Ishikawa (cell line): Measurements from ENCODE around the gene GFM2.

Experiments used
- CEBPB ChIP-seq: IDR thresholded peaks from 2 replicates; pipeline ENCODE4 v1.6.1; 2012
- CREB1 ChIP-seq: IDR thresholded peaks from 2 replicates; pipeline ENCODE4 v1.6.1; 2012; ENCODE audit warnings: low read depth
- EGR1 ChIP-seq: IDR thresholded peaks from 2 replicates; pipeline ENCODE4 v1.6.1; 2012
- EP300 ChIP-seq: IDR thresholded peaks from 2 replicates; pipeline ENCODE4 v1.6.1; 2012; ENCODE audit warnings: borderline replicate concordance
- FOXM1 ChIP-seq: IDR thresholded peaks from 2 replicates; pipeline ENCODE4 v1.6.1; 2012; ENCODE audit warnings: low read depth, borderline replicate concordance
- MAX ChIP-seq: IDR thresholded peaks from 2 replicates; pipeline ENCODE4 v1.6.1; 2012
- NFIC ChIP-seq: IDR thresholded peaks from 2 replicates; pipeline ENCODE4 v1.6.1; 2012
- RAD21 ChIP-seq: IDR thresholded peaks from 2 replicates; pipeline ENCODE4 v1.6.1; 2012; ENCODE audit warnings: low read depth
- REST ChIP-seq: IDR thresholded peaks from 2 replicates; pipeline ENCODE4 v1.6.1; 2012; ENCODE audit warnings: low read depth, mild to moderate bottlenecking
- TAF1 ChIP-seq: IDR thresholded peaks from 2 replicates; pipeline ENCODE4 v1.6.1; 2012; ENCODE audit warnings: low read depth, mild to moderate bottlenecking
- TCF12 ChIP-seq: IDR thresholded peaks from 2 replicates; pipeline ENCODE4 v1.6.1; 2012; ENCODE audit warnings: low read depth
- TEAD4 ChIP-seq: IDR thresholded peaks from 2 replicates; pipeline ENCODE4 v1.6.1; 2012
- USF1 ChIP-seq: IDR thresholded peaks from 2 replicates; pipeline ENCODE4 v1.6.1; 2012
- YY1 ChIP-seq: IDR thresholded peaks from 2 replicates; pipeline ENCODE4 v1.6.1; 2012; ENCODE audit warnings: low read depth
- ZBTB7A ChIP-seq: IDR thresholded peaks from 2 replicates; pipeline ENCODE4 v1.6.1; 2012; ENCODE audit warnings: low read depth

The GFM2 gene

GRCh38 chr5:74772359-74772758, 5.4 kb upstream of the GFM2 start:
- TF ChIP-seq TAF1: no peak
- 0 out of 2 replicates have a peak, but pooled peaks have one; percentile 5 for TF ChIP-seq CEBPB

GRCh38 chr5:74767579-74767913, 629 bp upstream of the GFM2 start:
- TF ChIP-seq NFIC (no peak), FOXM1 (no peak), YY1 (no peak), TEAD4 (no peak), CREB1 (no peak), RAD21 (no peak), ZBTB7A (no peak), USF1 (no peak), TCF12 (no peak), REST (no peak), TAF1 (no peak), CEBPB (no peak), EP300 (no peak), MAX (no peak), EGR1 (no peak)

GRCh38 chr5:74766418-74766848, 484 bp downstream of the GFM2 start:
- TF ChIP-seq RAD21 (no peak), CREB1 (no peak), EGR1 (no peak), REST (no peak), EP300 (no peak), MAX (no peak)

- TF ChIP-seq MAX: no peak
- TF ChIP-seq CEBPB: no peak
- no peak for TF ChIP-seq NFIC
- TF ChIP-seq EP300: no peak
- no peak for TF ChIP-seq USF1
- TF ChIP-seq TCF12: no peak
- no peak for TF ChIP-seq TAF1
These were observed 988 bp downstream of the GFM2 start for GRCh38 chr5:74765929-74766328.

GRCh38 chr5:74765201-74765600, 1.7 kb downstream of the GFM2 start:
- no peak for TF ChIP-seq MAX
- TF ChIP-seq TCF12: no peak

GRCh38 chr5:74763504-74763903, 3.4 kb downstream of the GFM2 start:
- TF ChIP-seq TEAD4: no peak
- no peak for TF ChIP-seq MAX
- no peak for TF ChIP-seq NFIC
- no peak for TF ChIP-seq FOXM1
- no peak for TF ChIP-seq EP300
- TF ChIP-seq YY1: no peak
- TF ChIP-seq USF1: no peak
- no peak for TF ChIP-seq CREB1
- no peak for TF ChIP-seq REST
- TF ChIP-seq CEBPB: no peak
- TF ChIP-seq TAF1: no peak
- no peak for TF ChIP-seq ZBTB7A
- TF ChIP-seq TCF12: no peak
- no peak for TF ChIP-seq RAD21
- TF ChIP-seq EGR1: no peak
